Large intestine (tissue), 1 donor: Measurements from ENCODE around the gene RGMB. TPM values are rescaled to one million over a fixed set of nuclear protein-coding genes. Genes with fewer than 3 reads are reported as not detected.

ENCODE experiments used
- polyA plus RNA-seq: library from polyadenylated mRNA; unstranded; fragments of 120-200 nt; gene quantifications from one replicate; pipeline ENCODE4 v1.2.1, GENCODE V29; 2013

RGMB gene
- polyA plus RNA-seq, 1 donor: 53.2 TPM

Other genes with a start within 250 kb of the RGMB start
- 49.4 TPM for gene CHD1, start 155.3 kb downstream of the RGMB start, polyA plus RNA-seq